ENCODE data around the gene ADARB2. TPM values are rescaled to one million over a fixed set of nuclear protein-coding genes. Genes with fewer than 3 reads are reported as not detected.

The ADARB2 gene
- total and polyA plus RNA-seq, 8 donors: 0.34 to 24.7 (median 3.2) TPM

DNA sequence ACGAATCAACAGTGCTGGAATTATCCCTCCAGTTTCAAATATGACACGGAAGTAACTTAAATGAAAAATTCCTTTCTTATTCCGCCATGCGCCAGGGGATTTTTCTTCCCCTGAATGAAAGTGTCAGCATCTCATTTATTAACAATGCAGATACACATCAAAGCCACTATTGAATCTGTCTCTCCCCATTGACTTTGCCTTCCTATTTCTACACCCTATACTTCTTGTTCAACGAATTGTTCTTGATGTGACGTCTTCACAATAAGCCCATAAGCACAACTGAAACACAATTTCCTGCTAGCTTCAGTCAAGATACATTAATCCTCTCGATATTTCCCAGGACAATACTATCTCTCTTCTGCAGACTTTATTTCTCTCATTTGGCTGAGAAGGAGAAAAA lies 253.5 kb downstream of the ADARB2 start:
- Histone ChIP-seq H3K27me3 (no peaks in the 10 kb centered on the region), H3K4me3 (no peak overlapping the region), H3K36me3 (no peaks in the 10 kb centered on the region), H3K27ac (no peak overlapping the region), H3K9me3 (no peaks in the 10 kb centered on the region), H3K4me1 (no peaks in the 10 kb centered on the region)
- FAIRE-seq (no peak), ATAC-seq (no peak), DNase-seq (no peak)
- WGBS, 2 donors: 32 to 49% methylated on average over 7 of the region's 7 CpGs
- intact Hi-C loops (cut with DNase I): no loop called here
- TF ChIP-seq, protein P1, sequence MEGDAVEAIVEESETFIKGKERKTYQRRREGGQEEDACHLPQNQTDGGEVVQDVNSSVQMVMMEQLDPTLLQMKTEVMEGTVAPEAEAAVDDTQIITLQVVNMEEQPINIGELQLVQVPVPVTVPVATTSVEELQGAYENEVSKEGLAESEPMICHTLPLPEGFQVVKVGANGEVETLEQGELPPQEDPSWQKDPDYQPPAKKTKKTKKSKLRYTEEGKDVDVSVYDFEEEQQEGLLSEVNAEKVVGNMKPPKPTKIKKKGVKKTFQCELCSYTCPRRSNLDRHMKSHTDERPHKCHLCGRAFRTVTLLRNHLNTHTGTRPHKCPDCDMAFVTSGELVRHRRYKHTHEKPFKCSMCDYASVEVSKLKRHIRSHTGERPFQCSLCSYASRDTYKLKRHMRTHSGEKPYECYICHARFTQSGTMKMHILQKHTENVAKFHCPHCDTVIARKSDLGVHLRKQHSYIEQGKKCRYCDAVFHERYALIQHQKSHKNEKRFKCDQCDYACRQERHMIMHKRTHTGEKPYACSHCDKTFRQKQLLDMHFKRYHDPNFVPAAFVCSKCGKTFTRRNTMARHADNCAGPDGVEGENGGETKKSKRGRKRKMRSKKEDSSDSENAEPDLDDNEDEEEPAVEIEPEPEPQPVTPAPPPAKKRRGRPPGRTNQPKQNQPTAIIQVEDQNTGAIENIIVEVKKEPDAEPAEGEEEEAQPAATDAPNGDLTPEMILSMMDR (IDR thresholded peaks at IDR 0.05): no peak

DNA sequence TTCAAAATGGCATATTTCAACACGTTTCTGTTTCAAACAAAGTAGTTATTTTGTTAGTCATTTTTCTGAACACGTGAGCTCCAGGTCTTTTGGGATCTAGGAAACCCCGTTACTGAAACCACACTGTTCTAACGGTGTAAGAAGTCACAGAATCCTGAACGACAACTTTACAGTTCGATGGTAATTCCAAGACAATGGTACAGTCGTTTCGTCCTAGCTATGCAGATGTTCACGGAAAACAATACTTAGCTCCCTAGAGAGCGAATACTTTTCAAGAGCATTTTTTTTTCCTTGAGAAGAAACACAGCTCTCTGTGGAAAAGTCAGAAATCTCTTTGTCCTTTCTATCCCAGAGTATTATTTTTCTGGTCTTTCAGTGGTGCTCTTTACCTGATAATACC lies 254.1 kb downstream of the ADARB2 start:
- TF ChIP-seq, protein P1 (IDR thresholded peaks at IDR 0.05): no peak
- intact Hi-C loops (cut with DNase I): no loop called here
- Histone ChIP-seq H3K4me3 (no peak overlapping the region), H3K9me3 (no peaks in the 10 kb centered on the region), H3K27ac (no peak overlapping the region), H3K4me1 (no peaks in the 10 kb centered on the region), H3K36me3 (no peaks in the 10 kb centered on the region), H3K27me3 (no peaks in the 10 kb centered on the region)
- 41 to 42% methylated on average over 10 of the region's 10 CpGs for WGBS, 2 donors
- no peak for FAIRE-seq
- no peak for ATAC-seq
- DNase-seq: no peak

DNA sequence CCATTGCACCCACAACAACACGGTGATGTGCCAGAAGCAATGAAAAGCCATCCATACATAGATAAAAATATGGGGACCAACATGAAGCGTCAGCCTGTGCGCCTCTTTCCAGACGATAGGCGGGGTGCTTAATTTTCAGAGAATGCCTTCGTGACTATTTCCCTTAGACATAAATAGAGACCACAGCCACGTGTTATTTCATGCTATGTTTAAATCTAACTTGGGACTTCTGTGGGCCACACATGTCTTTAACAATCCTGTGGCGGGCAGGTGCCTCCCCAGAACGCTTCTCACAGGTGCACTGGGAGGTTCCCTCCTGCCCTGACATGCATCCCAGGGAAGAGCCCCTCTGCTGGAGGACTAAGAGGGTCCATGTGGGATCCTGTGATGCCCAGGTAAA lies 259.7 kb downstream of the ADARB2 start:
- 81 to 89% methylated on average over 9 of the region's 9 CpGs for WGBS, 2 donors
- Histone ChIP-seq H3K4me1 (no peaks in the 10 kb centered on the region), H3K9me3 (no peaks in the 10 kb centered on the region), H3K4me3 (no peak overlapping the region), H3K27me3 (peaks cover 0 to 3% (median 0%) of the 10 kb centered on the region in 4 donors), H3K27ac (no peak overlapping the region), H3K36me3 (no peaks in the 10 kb centered on the region)
- DNase-seq (no peak), FAIRE-seq (no peak), ATAC-seq (no peak)
- intact Hi-C loops (cut with DNase I): no loop called here
- TF ChIP-seq, protein P1 (IDR thresholded peaks at IDR 0.05): no peak

DNA sequence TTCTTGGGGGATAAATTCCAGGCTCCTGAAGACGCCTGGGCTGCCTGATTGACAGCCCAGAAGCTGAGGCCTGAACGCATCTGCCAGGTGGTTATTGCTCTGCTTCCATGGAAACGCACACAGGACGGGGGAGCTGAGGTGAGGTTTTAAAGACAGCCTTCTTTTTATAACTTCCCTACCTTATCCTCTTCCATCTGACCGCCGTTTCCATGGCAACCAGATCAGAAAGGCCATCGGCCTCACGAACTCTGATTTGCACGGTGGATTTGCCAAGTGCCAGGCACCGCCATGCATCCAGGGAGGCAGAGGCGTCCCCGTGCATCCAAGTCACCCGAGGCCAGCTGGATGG lies 260.9 kb downstream of the ADARB2 start:
- Histone ChIP-seq H3K27ac (no peak overlapping the region), H3K4me3 (no peak overlapping the region), H3K4me1 (no peaks in the 10 kb centered on the region), H3K27me3 (peaks cover 0 to 3% (median 0%) of the 10 kb centered on the region in 4 donors), H3K36me3 (no peaks in the 10 kb centered on the region), H3K9me3 (no peaks in the 10 kb centered on the region)
- FAIRE-seq: no peak
- TF ChIP-seq, protein P1 (IDR thresholded peaks at IDR 0.05): no peak
- WGBS, 2 donors: 54 to 70% methylated on average over 13 of the region's 13 CpGs
- intact Hi-C loops (cut with DNase I): no loop called here
- DNase-seq: no peak
- no peak for ATAC-seq

DNA sequence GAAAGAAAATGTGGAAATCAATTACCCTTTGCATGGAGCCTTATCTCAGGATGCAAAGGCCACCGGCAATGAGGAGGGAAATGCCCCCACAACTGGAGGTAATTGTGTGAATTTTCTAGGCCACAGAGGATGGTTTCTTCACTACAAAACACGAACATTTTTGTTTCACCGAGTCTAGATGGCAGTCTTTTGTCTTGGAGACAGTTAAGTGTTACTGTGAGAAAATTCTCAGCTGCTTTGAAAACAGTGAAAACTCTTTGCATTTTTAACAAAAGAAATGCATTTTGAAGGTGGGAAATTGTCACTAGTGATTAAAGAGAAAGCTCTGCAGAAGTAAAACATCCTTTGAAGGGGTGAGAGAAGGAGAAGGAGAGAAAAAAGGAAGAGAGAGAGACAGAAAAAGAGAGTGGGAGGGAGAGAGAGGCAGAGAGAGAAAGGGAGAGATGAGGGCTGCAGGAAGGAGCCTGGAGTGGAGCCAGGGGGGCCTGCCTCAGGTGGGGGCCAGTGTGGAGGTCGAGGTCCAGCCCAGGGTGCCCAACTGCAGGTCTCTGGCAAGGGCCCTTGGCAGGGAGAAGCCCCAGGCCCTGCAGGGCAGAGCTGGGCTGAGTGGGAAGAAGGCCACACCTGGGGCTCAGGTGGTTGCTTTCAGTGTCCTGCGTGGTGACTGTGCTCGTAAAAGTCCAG lies 261.4 kb downstream of the ADARB2 start:
- no peak overlapping the region for H3K27ac ChIP-seq
- H3K4me3 ChIP-seq: no peak overlapping the region
- H3K27me3 ChIP-seq: peaks cover 0 to 3% (median 0%) of the 10 kb centered on the region in 4 donors
- peak in 1 of 6 donors; percentile 56 for DNase-seq
- TF ChIP-seq, protein P1 (IDR thresholded peaks at IDR 0.05): no peak
- FAIRE-seq: no peak
- no peaks in the 10 kb centered on the region for H3K9me3 ChIP-seq
- ATAC-seq: no peak
- H3K4me1 ChIP-seq: no peaks in the 10 kb centered on the region
- H3K36me3 ChIP-seq: no peaks in the 10 kb centered on the region
- intact Hi-C loops (cut with DNase I): no loop called here
- WGBS, 2 donors: 24% methylated on average over 6 of the region's 6 CpGs
